B cell (primary cell): ENCODE measurements around the gene ZMIZ1. TPM values are rescaled to one million over a fixed set of nuclear protein-coding genes. Genes with fewer than 3 reads are reported as not detected.

Experiments
- ATAC-seq: fragments of 200-7000 bp; cut with Tn5 transposase; one replicate; pipeline ENCODE4 v1.10.0; 2021; ENCODE audit warnings: low read depth, mild to moderate bottlenecking, moderate number of reproducible peaks, moderate library complexity
- CTCF ChIA-PET: fragments of 350-600 bp; sonication (Branson Sonifier 250); formaldehyde crosslinking; loops from one replicate; lab custom pipeline; 2021; ENCODE audit warnings: antibody characterized with exemption, inconsistent platforms; lab: Charles Lee
- POLR2A ChIA-PET: fragments of 350-600 bp; sonication (Branson Sonifier 250); formaldehyde crosslinking; loops from one replicate; lab custom pipeline; 2021; ENCODE audit warnings: antibody characterized with exemption; lab: Charles Lee
- DNase-seq: peaks from one replicate; pipeline ENCODE4 v3.0.0; 2013
- H2AFZ ChIP-seq: 2 replicates; pipeline ENCODE4 v1.6.1; 2012; ENCODE audit warnings: mild to moderate bottlenecking, low read depth, low read length; ENCODE audit not compliant: insufficient read depth, poor library complexity, severe bottlenecking
- H3K27ac ChIP-seq, 2 donors: 1 replicate in 1 of 2; 2 replicates in 1 of 2; pipeline ENCODE4 v1.5.1; 2012 to 2013; ENCODE audit warnings: low read length in 2 of 2, mild to moderate bottlenecking in 2 of 2, moderate library complexity in 1 of 2
- H3K27me3 ChIP-seq, 4 experiments: fragments of 200-600 bp in 1 of 4; sonication (generic) in 1 of 4; replicated peaks in 1 of 4; 1 replicate in 2 of 4; 2 replicates in 2 of 4; pipeline versions ENCODE4 v1.6.1 to v1.7.0; 2013 to 2016; ENCODE audit warnings: low read length in 3 of 4, mild to moderate bottlenecking in 2 of 4, mixed read lengths in 1 of 4, moderate library complexity in 1 of 4; ENCODE audit not compliant: insufficient read depth in 4 of 4, control insufficient read depth in 3 of 4; ENCODE audit errors: control extremely low read depth in 1 of 4
- H3K36me3 ChIP-seq, 2 experiments: replicated peaks in 1 of 2; 1 replicate in 1 of 2; 2 replicates in 1 of 2; pipeline versions ENCODE4 v1.6.1 to v1.7.1; 2013; ENCODE audit warnings: low read length in 1 of 2; ENCODE audit not compliant: insufficient read depth in 2 of 2, control insufficient read depth in 1 of 2; ENCODE audit errors: control extremely low read depth in 1 of 2, extremely low read depth in 1 of 2
- H3K4me1 ChIP-seq, 2 donors: fragments of 200-600 bp in 1 of 2; sonication (generic) in 1 of 2; 1 replicate in 1 of 2; 2 replicates in 1 of 2; pipeline versions ENCODE4 v1.5.1 to v1.6.1; 2013 to 2017; ENCODE audit warnings: low read length in 2 of 2; ENCODE audit not compliant: control insufficient read depth in 2 of 2, insufficient read depth in 2 of 2
- H3K4me2 ChIP-seq: replicated peaks from 2 replicates; pipeline ENCODE3; 2012; ENCODE audit warnings: mild to moderate bottlenecking, low read depth, low read length; ENCODE audit not compliant: poor library complexity, severe bottlenecking
- H3K4me3 ChIP-seq, 5 experiments: fragments of 200-600 bp in 1 of 5; sonication (generic) in 1 of 5; 1 replicate in 3 of 5; 2 replicates in 2 of 5; pipeline versions ENCODE4 v1.5.1 to v1.7.0; 2011 to 2016; ENCODE audit warnings: low read length in 4 of 5, mild to moderate bottlenecking in 4 of 5, low read depth in 2 of 5, control low read depth in 1 of 5, moderate library complexity in 1 of 5; ENCODE audit not compliant: insufficient read depth in 1 of 5; ENCODE audit errors: control extremely low read depth in 1 of 5, extremely low read depth in 1 of 5
- H3K79me2 ChIP-seq: fragments of 200-600 bp; sonication (generic); one replicate; pipeline ENCODE4 v1.6.0; 2016; ENCODE audit warnings: low read length; ENCODE audit not compliant: control insufficient read depth, insufficient read depth
- H3K9ac ChIP-seq: fragments of 200-600 bp; sonication (generic); 2 replicates; pipeline ENCODE4 v1.6.1; 2017; ENCODE audit warnings: mild to moderate bottlenecking, low read length, moderate library complexity
- H3K9me3 ChIP-seq, 3 donors: one replicate each; pipeline versions ENCODE4 v1.6.1 to v1.7.1; 2013; ENCODE audit warnings: low read length in 2 of 3; ENCODE audit not compliant: control insufficient read depth in 2 of 3, insufficient read depth in 1 of 3; ENCODE audit errors: control extremely low read depth in 1 of 3
- H4K20me1 ChIP-seq: 2 replicates; pipeline ENCODE4 v1.6.0; 2012; ENCODE audit warnings: mild to moderate bottlenecking, low read length; ENCODE audit not compliant: insufficient read depth, control insufficient read depth, poor library complexity, severe bottlenecking
- H3K27ac Mint-ChIP-seq: one replicate; pipeline ENCODE4 v1.8.0; 2021; ENCODE audit warnings: mixed read lengths
- H3K27me3 Mint-ChIP-seq: one replicate; pipeline ENCODE4 v1.8.0; 2021; ENCODE audit warnings: mixed read lengths
- H3K4me1 Mint-ChIP-seq: one replicate; pipeline ENCODE4 v1.8.0; 2021; ENCODE audit warnings: mixed read lengths
- H3K4me3 Mint-ChIP-seq: one replicate; pipeline ENCODE4 v1.8.0; 2021; ENCODE audit warnings: mixed read lengths
- H3K9me3 Mint-ChIP-seq: one replicate; pipeline ENCODE4 v1.8.0; 2022; ENCODE audit warnings: mixed read lengths; ENCODE audit not compliant: insufficient read depth
- CTCF ChIP-seq: fragments of 200-600 bp; IDR thresholded peaks from one replicate; pipeline ENCODE4 v1.8.0; 2022; ENCODE audit warnings: antibody characterized with exemption, mild to moderate bottlenecking
- EZH2 ChIP-seq: IDR thresholded peaks from 2 replicates; pipeline ENCODE4 v1.6.1; 2012; ENCODE audit warnings: borderline replicate concordance, low read depth, mild to moderate bottlenecking, moderate library complexity, low read length; ENCODE audit not compliant: insufficient read depth, poor library complexity, severe bottlenecking
- WGBS: methylation state at CpG from one replicate; pipeline ENCODE4 v1.1.5; 2013; ENCODE audit warnings: missing lambda C conversion rate; ENCODE audit not compliant: insufficient coverage; 5-methylcytosine and 5-hydroxymethylcytosine counted together
- intact Hi-C: fragments of 100-400 bp; cut with micrococcal nuclease; formaldehyde crosslinking; loops from one replicate; pipeline ENCODE4 v1.10.0; 2022
- polyA plus RNA-seq: library from polyadenylated mRNA; depleted of rRNA; stranded (reverse); fragments of >200 nt; gene quantifications from 2 replicates; pipeline ENCODE4 v1.2.3, GENCODE V29; 2012
- total RNA-seq, 2 donors: library from RNA; stranded (reverse); fragments of 120-200 nt in 1 of 2; gene quantifications; 1 replicate in 1 of 2; 2 replicates in 1 of 2; pipeline versions ENCODE4 v1.2.3 to v1.2.4, GENCODE V29; 2013 to 2022

ZMIZ1 gene
- total and polyA plus RNA-seq, 2 donors (not counting 1 experiment from before 2014, with no cell fraction given): 14.3 to 64.9 TPM

- Mint-ChIP-seq H3K27me3 (peaks cover 20% of the 10 kb centered on the region), H3K4me3 (no peak overlapping the region), H3K4me1 (no peaks in the 10 kb centered on the region), H3K27ac (no peak overlapping the region), H3K9me3 (no peaks in the 10 kb centered on the region)
- no peak overlapping the region for H2AFZ ChIP-seq
- no peaks in the 10 kb centered on the region for H3K4me1 ChIP-seq
- no peaks in the 10 kb centered on the region for H4K20me1 ChIP-seq
- TF ChIP-seq EZH2 (no peak), CTCF (no peak)
- ATAC-seq (no peak), DNase-seq (no peak)
- no peaks in the 10 kb centered on the region for H3K9me3 ChIP-seq
- H3K9ac ChIP-seq: no peak overlapping the region
- intact Hi-C loops: no loop called here
- POLR2A ChIA-PET: no interaction called here
- no peak overlapping the region for H3K4me2 ChIP-seq
- CTCF ChIA-PET: no interaction called here
- no peaks in the 10 kb centered on the region for H3K36me3 ChIP-seq
- H3K4me3 ChIP-seq: no peak overlapping the region
- H3K27me3 ChIP-seq: peaks cover 0 to 30% (median 2%) of the 10 kb centered on the region in 4 experiments
- no peak overlapping the region for H3K27ac ChIP-seq
- no peaks in the 10 kb centered on the region for H3K79me2 ChIP-seq
- 87% methylated on average over 11 of the region's 13 CpGs for WGBS
Observed at GRCh38 chr10:79054203-79055099, 14.3 kb upstream of the ZMIZ1 start.

- no peak overlapping the region for H3K27ac ChIP-seq
- no peak overlapping the region for H3K4me3 Mint-ChIP-seq
- no peaks in the 10 kb centered on the region for H3K9me3 ChIP-seq
- TF ChIP-seq CTCF (no peak), EZH2 (no peak)
- no peaks in the 10 kb centered on the region for H3K4me1 ChIP-seq
- ChIA-PET CTCF (no interaction called here), POLR2A (no interaction called here)
- H3K4me1 Mint-ChIP-seq: no peaks in the 10 kb centered on the region
- no peak overlapping the region for H3K9ac ChIP-seq
- ATAC-seq: no peak
- no peak for DNase-seq
- peaks cover 23% of the 10 kb centered on the region for H3K27me3 Mint-ChIP-seq
- peaks cover 0 to 30% (median 2%) of the 10 kb centered on the region in 4 experiments for H3K27me3 ChIP-seq
- WGBS: 95% methylated on average over 5 of the region's 10 CpGs
- H2AFZ ChIP-seq: no peak overlapping the region
- H3K27ac Mint-ChIP-seq: no peak overlapping the region
- no peaks in the 10 kb centered on the region for H3K79me2 ChIP-seq
- no peaks in the 10 kb centered on the region for H3K36me3 ChIP-seq
- H4K20me1 ChIP-seq: no peaks in the 10 kb centered on the region
- H3K4me3 ChIP-seq: no peak overlapping the region
- no peak overlapping the region for H3K4me2 ChIP-seq
- intact Hi-C loops: no loop called here
- no peaks in the 10 kb centered on the region for H3K9me3 Mint-ChIP-seq
Observed at GRCh38 chr10:79055100-79055782, 13.5 kb upstream of the ZMIZ1 start.
